GM18505 (cell line): ENCODE results near the gene UBE2E2.

ENCODE experiments used
- ATAC-seq: cut with Tn5 transposase; IDR thresholded peaks from one replicate; pipeline ENCODE4 v1.9.1; 2021; ENCODE audit not compliant: unreplicated experiment
- POLR2A ChIP-seq: IDR thresholded peaks from 4 replicates; pipeline ENCODE4 v1.6.1; 2011; ENCODE audit warnings: borderline replicate concordance; ENCODE audit not compliant: insufficient read depth, insufficient read length; ENCODE audit errors: extremely low read depth

Gene UBE2E2

DNA sequence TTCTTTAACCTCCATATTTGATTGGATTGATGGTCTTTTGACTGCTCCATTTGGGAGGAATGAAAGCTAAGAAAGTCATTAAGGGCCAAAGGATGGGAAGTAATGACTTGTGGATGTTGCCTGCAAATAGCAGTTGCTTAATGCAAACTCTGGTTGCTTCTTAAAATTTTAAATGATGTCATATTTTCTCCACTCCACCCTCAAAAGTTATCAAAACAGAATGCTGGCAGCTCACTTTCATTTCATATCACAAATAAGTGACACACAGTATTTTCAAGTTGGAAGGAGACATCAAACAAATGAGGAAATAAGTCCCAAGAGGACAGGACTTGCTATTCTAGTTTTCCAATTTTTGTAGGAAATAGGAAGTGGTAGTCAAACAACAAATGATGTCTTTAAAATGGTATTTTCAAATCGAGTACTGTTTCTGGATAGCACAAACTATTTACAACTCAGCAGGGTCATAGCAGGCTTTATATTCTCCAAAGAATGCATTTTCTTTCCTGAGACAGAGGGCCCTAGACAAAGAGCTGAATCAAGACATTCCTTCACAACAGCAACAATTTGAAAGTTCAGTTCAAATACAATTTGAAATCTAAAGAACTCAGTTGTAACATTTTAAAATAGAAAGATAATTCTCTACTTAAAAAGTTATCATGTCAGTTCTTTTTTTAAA lies 437.5 kb downstream of the UBE2E2 start:
- TF ChIP-seq POLR2A: no peak
- ATAC-seq: no peak
